HG03521 (cell line): ENCODE data around the gene SLC22A3.

Source experiments
- ATAC-seq: cut with Tn5 transposase; IDR thresholded peaks from one replicate; pipeline ENCODE4 v1.9.1; 2021; ENCODE audit warnings: mild to moderate bottlenecking, moderate library complexity; ENCODE audit not compliant: unreplicated experiment

Gene SLC22A3

DNA sequence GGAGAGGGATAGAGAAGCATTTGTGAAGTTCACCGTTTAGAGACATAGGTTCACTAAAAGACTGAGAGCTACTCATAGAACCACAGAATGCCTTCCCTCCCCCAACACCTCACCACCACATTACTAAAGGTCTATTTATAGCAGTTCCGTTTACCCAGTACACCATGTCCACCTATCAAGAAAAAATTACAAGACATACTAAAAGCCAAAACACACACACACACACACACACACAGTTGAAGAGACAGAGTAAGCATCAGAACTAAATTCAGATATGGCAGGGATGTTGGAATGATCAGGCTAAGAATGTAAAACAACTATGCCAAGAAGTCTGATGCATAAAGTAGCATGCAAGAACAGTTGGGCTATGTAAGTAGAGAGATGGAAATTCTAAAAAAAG, 52.3 kb downstream of the SLC22A3 start:
- no peak for ATAC-seq

GRCh38 chr6:160408528-160408927, 60.4 kb downstream of the SLC22A3 start:
- ATAC-seq: no peak

DNA sequence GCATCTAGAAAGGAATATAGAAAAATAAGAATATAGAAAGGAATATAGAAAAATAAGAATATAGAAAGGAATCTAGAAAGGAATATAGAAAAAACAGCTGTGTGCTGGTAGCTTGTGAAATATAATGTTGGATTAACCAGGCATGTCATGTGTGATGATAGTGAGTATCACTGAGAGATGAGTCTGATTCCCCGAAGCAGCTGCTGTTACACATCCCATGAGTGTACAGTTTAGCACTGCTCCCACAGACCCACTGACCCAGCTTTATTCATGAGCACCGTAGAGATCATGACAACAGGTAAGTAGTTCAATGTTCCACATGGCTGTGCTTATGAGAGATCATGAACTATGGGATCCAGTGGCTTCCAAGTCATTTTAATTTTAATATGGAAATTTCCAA, 64.8 kb downstream of the SLC22A3 start:
- ATAC-seq: no peak

DNA sequence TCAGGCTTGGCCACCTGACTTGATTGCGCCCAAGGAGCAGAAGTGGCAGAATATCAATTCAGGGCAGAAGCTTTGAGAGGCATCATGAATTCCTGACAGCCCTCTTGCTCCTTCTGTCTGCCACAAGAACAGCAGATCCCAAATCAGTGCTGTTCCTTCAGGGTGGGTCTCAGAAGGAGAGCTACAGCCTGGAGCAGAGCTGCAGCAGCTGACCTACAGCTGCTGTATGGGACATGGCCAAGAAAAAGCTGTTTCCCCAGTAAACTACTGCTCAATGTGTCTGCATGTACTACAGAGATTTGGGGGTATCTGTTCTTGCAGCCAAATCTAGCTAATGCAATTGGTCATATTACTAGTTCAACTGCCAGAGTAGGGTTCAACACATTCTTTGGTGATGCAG, 69.0 kb downstream of the SLC22A3 start:
- no peak for ATAC-seq

- no peak for ATAC-seq
Measured at GRCh38 chr6:160417550-160417949, 69.4 kb downstream of the SLC22A3 start.

DNA sequence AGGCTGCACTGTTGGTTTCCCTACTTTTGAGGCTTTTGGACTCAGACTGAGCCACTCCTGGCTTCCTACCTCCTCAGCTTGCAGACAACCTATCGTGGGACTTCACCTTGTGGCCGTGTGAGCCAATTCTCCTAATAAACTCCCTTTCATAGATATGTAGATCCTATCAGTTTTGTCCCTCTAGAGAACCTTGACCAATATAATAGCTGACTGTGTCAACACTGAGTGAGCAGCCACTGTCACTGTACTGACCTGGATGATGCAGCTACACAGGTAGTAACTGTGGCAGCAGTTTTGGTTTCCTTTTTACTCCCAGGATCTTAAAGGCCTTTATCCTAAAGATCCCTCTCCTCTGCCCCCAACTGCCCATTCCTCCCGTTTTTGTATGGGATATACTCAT, 70.2 kb downstream of the SLC22A3 start:
- ATAC-seq: no peak

- no peak for ATAC-seq
Measured at GRCh38 chr6:160419488-160419887, 71.3 kb downstream of the SLC22A3 start.

DNA sequence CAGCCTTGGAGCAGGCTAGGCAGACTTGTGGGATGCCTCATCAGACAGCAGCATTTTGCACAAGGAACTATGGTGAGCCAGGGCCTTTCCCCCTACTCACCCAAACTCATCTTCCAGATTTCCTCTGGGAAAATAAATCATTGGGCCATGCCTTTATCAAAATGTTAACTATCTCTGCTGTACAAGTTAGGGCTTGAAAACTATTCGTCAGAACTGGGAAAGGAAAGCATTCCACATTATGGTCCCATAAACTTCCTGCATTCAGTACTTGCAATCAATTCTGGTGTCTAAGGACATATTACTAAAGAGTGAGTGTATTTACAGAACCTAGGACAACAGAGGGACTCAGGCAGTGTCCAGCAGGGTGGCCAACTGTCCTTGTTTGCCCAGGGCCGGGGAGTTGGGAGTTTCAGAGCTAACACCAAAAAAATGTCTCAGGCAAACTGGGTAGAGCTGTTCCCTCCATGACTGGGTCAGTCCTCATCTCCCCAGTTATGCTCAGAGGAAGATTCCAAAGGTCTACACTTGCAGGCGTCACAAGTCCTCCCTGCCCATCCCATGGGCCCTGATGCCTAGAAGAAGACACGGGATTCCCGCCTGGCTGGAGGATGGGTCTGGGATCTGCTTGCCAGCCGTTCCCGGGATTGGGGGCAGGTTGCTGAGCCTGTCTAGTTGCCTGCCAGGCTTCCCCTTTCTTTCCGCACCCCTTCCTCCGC, 72.2 kb downstream of the SLC22A3 start:
- ATAC-seq: no peak

GRCh38 chr6:160420969-160421556, 72.9 kb downstream of the SLC22A3 start:
- no peak for ATAC-seq

DNA sequence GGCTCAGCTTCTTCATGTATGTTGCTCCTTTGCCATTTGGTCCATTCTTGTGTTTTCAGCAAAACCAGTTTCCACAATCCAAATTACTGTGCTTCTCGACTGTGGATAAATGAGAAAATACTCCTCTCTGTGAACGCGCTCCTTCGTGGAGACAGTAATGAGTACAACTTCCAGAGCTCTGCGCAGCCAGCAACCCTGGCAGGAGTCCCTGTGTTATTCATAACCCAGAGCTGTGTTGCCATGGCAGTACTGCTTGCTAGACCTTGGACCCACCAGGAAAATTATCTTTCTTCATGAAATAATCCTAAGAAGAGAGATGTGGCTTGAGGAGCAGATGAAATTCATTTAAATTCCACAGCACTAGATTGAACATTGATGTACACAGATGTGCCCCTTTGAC, 73.7 kb downstream of the SLC22A3 start:
- no peak for ATAC-seq

- ATAC-seq: no peak
Measured at GRCh38 chr6:160424256-160424655, 76.1 kb downstream of the SLC22A3 start.

DNA sequence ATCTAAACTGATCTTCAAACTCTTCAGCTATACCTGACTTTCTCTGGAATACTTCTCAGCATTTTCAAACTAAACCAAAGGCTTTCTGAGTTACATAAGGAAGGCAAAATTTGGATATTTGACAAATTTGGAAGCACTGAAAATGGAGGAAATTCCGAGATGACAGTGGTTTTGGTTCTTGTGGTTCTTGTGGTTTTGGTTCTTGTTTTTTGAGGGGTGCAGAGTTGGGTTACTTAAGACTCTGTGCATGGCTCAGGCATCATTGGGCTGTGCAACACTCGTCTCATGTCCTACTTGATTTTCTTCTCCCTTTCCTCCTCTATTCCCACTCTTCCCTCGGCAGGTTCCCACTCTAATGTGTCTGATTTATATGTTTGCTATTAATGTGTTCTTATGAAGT, 78.0 kb downstream of the SLC22A3 start:
- no peak for ATAC-seq

DNA sequence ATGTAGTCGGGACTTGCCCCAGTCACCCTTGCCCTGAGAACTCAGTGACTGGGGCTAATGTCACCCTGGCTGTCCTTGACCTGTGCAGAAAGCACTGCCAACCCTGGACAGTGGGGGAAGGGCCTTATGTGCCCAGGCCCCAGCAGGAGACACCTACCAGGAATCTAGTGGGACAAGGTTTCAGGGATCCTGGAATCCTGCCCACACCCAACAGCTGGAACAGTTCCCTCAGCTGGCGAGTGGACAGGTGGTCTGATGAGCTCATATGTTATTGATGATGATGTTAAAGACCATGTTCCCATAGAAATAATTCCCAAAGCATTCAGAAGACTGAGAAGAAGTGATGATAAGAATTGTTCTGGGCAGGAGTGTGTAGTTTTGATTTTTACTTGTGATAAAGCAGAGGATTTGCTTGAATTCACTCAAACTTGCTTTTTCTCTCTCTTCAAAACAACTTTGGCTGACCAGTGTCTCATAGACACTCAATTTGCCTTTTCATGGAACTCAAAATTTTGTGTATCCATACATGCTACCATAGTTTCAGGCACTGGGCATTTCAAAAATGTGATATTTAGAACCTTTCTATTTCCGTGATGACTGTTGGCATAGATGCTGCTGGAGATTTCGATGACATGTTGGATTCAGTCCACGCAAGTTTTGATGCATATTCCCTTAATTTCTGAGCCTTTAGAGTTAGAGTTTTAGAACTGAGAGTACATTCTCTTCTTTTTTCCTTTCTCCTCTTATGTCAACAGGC, 79.3 kb downstream of the SLC22A3 start:
- no peak for ATAC-seq

GRCh38 chr6:160428069-160428430, 79.9 kb downstream of the SLC22A3 start:
- no peak for ATAC-seq

DNA sequence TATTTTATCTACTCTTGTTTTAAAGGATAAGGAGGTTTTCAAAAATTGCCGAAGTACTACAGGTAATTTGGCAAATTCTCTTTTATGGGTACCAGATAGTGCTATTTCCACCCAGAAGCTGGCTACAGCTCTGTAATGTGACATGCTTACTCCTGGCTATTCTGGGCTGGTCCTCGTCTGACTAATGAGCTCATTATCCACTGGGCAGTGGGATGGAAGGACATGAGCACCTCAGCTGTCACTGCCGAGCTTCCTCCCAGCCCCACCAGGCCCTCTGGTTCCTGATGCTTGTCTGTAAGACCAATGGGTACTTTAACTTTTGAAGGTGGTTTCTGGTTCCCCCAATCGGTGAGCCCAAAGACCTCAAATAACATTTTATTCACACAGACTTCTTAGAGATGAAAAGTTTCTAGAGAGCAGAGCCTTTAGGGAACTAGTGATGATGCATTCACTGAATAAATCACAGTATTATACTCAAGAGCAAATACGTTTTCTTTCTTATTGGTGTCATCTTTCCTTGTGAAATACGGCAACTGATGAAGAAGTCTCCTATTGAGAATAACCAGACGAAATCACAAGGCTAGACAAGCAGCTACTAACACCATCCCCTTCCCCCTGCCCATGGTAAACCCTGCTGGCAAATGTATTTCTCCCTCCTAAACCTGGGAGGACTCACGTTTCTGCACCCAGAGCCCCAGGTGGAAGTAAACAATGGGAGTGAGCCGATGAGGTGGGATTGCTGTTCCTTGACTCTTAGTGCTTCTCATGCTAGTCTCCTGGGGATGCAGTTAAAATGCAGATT, 80.8 kb downstream of the SLC22A3 start:
- no peak for ATAC-seq

GRCh38 chr6:160429620-160429895, 81.4 kb downstream of the SLC22A3 start:
- no peak for ATAC-seq

- no peak for ATAC-seq
Measured at GRCh38 chr6:160430203-160430602, 82.0 kb downstream of the SLC22A3 start.

GRCh38 chr6:160430751-160431150, 82.6 kb downstream of the SLC22A3 start:
- ATAC-seq: no peak

- ATAC-seq: no peak
Measured at GRCh38 chr6:160431226-160431625, 83.0 kb downstream of the SLC22A3 start.

GRCh38 chr6:160431791-160432404, 83.7 kb downstream of the SLC22A3 start:
- ATAC-seq: no peak

DNA sequence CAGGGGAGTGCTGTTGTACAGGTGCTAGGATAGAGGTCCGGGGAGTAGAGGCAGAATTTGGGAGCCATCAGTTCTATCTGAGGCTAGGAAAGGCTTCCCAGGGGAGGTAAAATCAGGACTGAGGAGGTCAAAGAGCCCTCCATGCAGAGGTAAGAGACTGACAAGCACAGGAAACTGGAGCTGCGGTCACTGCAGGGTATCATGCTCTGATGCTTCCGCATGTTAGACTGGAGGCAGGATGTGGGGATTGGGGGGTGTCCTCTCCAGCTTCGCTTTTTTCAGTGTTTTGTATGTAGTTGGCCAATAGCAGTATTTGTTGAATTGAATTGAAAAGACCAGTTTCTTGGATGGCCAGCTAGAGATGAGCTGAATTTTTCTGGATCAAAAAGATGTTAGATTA, 87.8 kb downstream of the SLC22A3 start:
- no peak for ATAC-seq
